ENCODE measurements around the gene NSD1. TPM values are rescaled to one million over a fixed set of nuclear protein-coding genes. Genes with fewer than 3 reads are reported as not detected.
A peak's percentile ranks its signal among the peaks of the same experiment; 100 is the strongest.

NSD1 gene
- total and polyA plus RNA-seq, 9 of the 15 experiments (the other 6 are each of a cell fraction or from before 2014, with no cell fraction given) = 3.8 to 51.0 (median 24.7) TPM

- TF ChIP-seq CTCF (IDR thresholded peaks at IDR 0.05 in 2 of 3, conservative IDR thresholded peaks at IDR 0.05 in 1 of 3; ENCODE audit: insufficient read depth in 2 of 3, low read depth in 1 of 3, low read length in 3 of 3) (peak; percentile 93 to 98 (median 94)), ZNF766 (CRISPR knock-in tag; conservative IDR thresholded peaks at IDR 0.05) (no peak), NFRKB (IDR thresholded peaks at IDR 0.05; ENCODE audit: low read depth) (no peak), CHAMP1 (IDR thresholded peaks at IDR 0.05) (no peak), KDM4B (IDR thresholded peaks at IDR 0.05; ENCODE audit: borderline replicate concordance in 2 of 2, low read depth in 1 of 2) (no peak), ZNF274 (IDR thresholded peaks at IDR 0.05; ENCODE audit: borderline replicate concordance, low read depth, low read length) (no peak), HNRNPK (IDR thresholded peaks at IDR 0.05; ENCODE audit: low read depth, low read length, poor library complexity, severe bottlenecking) (no peak), EP300 (IDR thresholded peaks at IDR 0.05; ENCODE audit: low read length) (0 out of 2 replicates have a peak, but pooled peaks have one; percentile 19), ZEB2 (IDR thresholded peaks at IDR 0.05) (0 out of 2 replicates have a peak, but pooled peaks have one; percentile 44), ZBTB49 (CRISPR knock-in tag; IDR thresholded peaks at IDR 0.05; ENCODE audit: borderline replicate concordance) (no peak), RUNX1 (IDR thresholded peaks at IDR 0.05; ENCODE audit: low read depth) (no peak), ZNF696 (CRISPR knock-in tag; conservative IDR thresholded peaks at IDR 0.05) (no peak), NFE2 (IDR thresholded peaks at IDR 0.05; ENCODE audit: low read depth) (peak; percentile 42; the same call in 1 of the 2 replicates), HDAC2 (IDR thresholded peaks at IDR 0.05) (0 out of 2 replicates have a peak, but pooled peaks have one; percentile 34), ADNP (tag; IDR thresholded peaks at IDR 0.05) (no peak)
- TF ChIP-seq, protein P1, sequence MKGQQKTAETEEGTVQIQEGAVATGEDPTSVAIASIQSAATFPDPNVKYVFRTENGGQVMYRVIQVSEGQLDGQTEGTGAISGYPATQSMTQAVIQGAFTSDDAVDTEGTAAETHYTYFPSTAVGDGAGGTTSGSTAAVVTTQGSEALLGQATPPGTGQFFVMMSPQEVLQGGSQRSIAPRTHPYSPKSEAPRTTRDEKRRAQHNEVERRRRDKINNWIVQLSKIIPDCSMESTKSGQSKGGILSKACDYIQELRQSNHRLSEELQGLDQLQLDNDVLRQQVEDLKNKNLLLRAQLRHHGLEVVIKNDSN (CRISPR knock-in tag; IDR thresholded peaks at IDR 0.05) = peak; percentile 26; the same call in 1 of the 2 replicates
These were observed 176.0 kb downstream of the NSD1 start (continued) for GRCh38 chr5:177309351-177310191.

All from K562 (cell line).